CD4-positive, alpha-beta memory T cell (primary cell): ENCODE results near the gene SAFB. TPM values are rescaled to one million over a fixed set of nuclear protein-coding genes. Genes with fewer than 3 reads are reported as not detected.
A peak's percentile ranks its signal among the peaks of the same experiment; 100 is the strongest.

Experiments used
- CTCF ChIA-PET: fragments of 350-600 bp; sonication (Branson Sonifier 250); formaldehyde crosslinking; loops from one replicate; lab custom pipeline; 2021; ENCODE audit warnings: inconsistent platforms; ENCODE audit not compliant: partially characterized antibody; lab: Charles Lee
- POLR2A ChIA-PET: fragments of 350-600 bp; sonication (Branson Sonifier 250); formaldehyde crosslinking; loops from one replicate; lab custom pipeline; 2021; ENCODE audit not compliant: partially characterized antibody; lab: Charles Lee
- DNase-seq, 5 donors: peaks; one replicate each; pipeline versions ENCODE4 v3.0.0 to v3.0.0-alpha.2; 2020 to 2022; ENCODE audit warnings: mixed read lengths in 1 of 5
- H3K27ac ChIP-seq: one replicate; pipeline ENCODE4 v1.7.0; 2013; ENCODE audit warnings: low read depth, low read length
- H3K27me3 ChIP-seq: 2 replicates; pipeline ENCODE4 v1.7.0; 2013; ENCODE audit warnings: mild to moderate bottlenecking, low read length, moderate library complexity; ENCODE audit not compliant: insufficient read depth
- H3K36me3 ChIP-seq: 2 replicates; pipeline ENCODE4 v1.7.0; 2013; ENCODE audit warnings: mild to moderate bottlenecking, low read length, moderate library complexity; ENCODE audit not compliant: insufficient read depth
- H3K4me1 ChIP-seq: 2 replicates; pipeline ENCODE4 v1.7.0; 2013; ENCODE audit warnings: mild to moderate bottlenecking, low read length, moderate library complexity; ENCODE audit not compliant: insufficient read depth
- H3K4me3 ChIP-seq, 2 donors: one replicate each; pipeline ENCODE4 v1.7.0; 2013; ENCODE audit warnings: low read length in 2 of 2, mild to moderate bottlenecking in 1 of 2
- H3K9me3 ChIP-seq, 2 donors: one replicate each; pipeline ENCODE4 v1.7.0; 2013; ENCODE audit warnings: low read length in 2 of 2, control low read depth in 1 of 2; ENCODE audit not compliant: control insufficient read depth in 1 of 2
- H3K27ac Mint-ChIP-seq, 7 donors: one replicate each; pipeline ENCODE4 v1.8.0; 2020 to 2021; ENCODE audit warnings: mixed read lengths in 7 of 7, mild to moderate bottlenecking in 6 of 7, inconsistent platforms in 3 of 7, moderate library complexity in 3 of 7
- H3K27me3 Mint-ChIP-seq, 2 donors: one replicate each; pipeline ENCODE4 v1.8.0; 2020 to 2021; ENCODE audit warnings: mixed read lengths in 2 of 2
- H3K36me3 Mint-ChIP-seq, 2 donors: one replicate each; pipeline ENCODE4 v1.8.0; 2020 to 2021; ENCODE audit warnings: mixed read lengths in 2 of 2, inconsistent platforms in 1 of 2, mild to moderate bottlenecking in 1 of 2
- H3K4me1 Mint-ChIP-seq, 4 donors: one replicate each; pipeline ENCODE4 v1.8.0; 2020 to 2021; ENCODE audit warnings: mixed read lengths in 4 of 4, mild to moderate bottlenecking in 1 of 4
- H3K4me3 Mint-ChIP-seq, 8 donors: one replicate each; pipeline ENCODE4 v1.8.0; 2020 to 2021; ENCODE audit warnings: mixed read lengths in 8 of 8, mild to moderate bottlenecking in 7 of 8, moderate library complexity in 6 of 8, inconsistent platforms in 3 of 8
- H3K9me3 Mint-ChIP-seq, 8 donors: one replicate each; pipeline ENCODE4 v1.8.0; 2020 to 2021; ENCODE audit warnings: mixed read lengths in 8 of 8, mild to moderate bottlenecking in 5 of 8, inconsistent platforms in 3 of 8, moderate library complexity in 1 of 8
- intact Hi-C: fragments of 100-400 bp; cut with micrococcal nuclease; formaldehyde crosslinking; loops from one replicate; pipeline ENCODE4 v1.15.1; 2023
- polyA plus RNA-seq, 2 donors: library from polyadenylated mRNA; unstranded; fragments of 300-500 nt; fragmentation: Illumina TruSeq; gene quantifications; one replicate each; pipeline ENCODE4 v1.2.3, GENCODE V29; 2021
- total RNA-seq, 2 experiments: library from RNA; stranded (reverse); gene quantifications; one replicate each; pipeline ENCODE4 v1.2.3, GENCODE V29; 2021

Gene SAFB
- total and polyA plus RNA-seq, 4 experiments from 2014 or later = 14.6 to 211 (median 159) TPM

- H3K4me3 Mint-ChIP-seq = no peak overlapping the region
- ChIA-PET POLR2A (interaction anchor here (0.6 to 1.3 kb wide), 4 partner anchors 9 to 24 kb away, joined by 3 to 4 read pairs (median 4); partner anchors contain the start of genes CATSPERD and LONP1), CTCF (no interaction called here)
- H3K9me3 Mint-ChIP-seq = no peaks in the 10 kb centered on the region
- H3K4me1 Mint-ChIP-seq = peaks cover 4 to 19% (median 11%) of the 10 kb centered on the region in 4 donors
- DNase-seq = no peak
- Histone ChIP-seq H3K27ac (no peak overlapping the region), H3K27me3 (no peaks in the 10 kb centered on the region), H3K9me3 (no peaks in the 10 kb centered on the region), H3K4me1 (peaks cover 19% of the 10 kb centered on the region), H3K36me3 (peaks cover 47% of the 10 kb centered on the region), H3K4me3 (no peak overlapping the region)
- no peaks in the 10 kb centered on the region for H3K27me3 Mint-ChIP-seq
- H3K27ac Mint-ChIP-seq = peak overlapping the region in 1 of 7 donors; percentile 48
- peaks cover 0 to 50% of the 10 kb centered on the region in 2 donors for H3K36me3 Mint-ChIP-seq
- intact Hi-C loops = no loop called here
These were observed 72.8 kb downstream of the SAFB start for GRCh38 chr19:5695649-5696195.

- ChIA-PET CTCF (no interaction called here), POLR2A (interaction anchor here (0.6 to 1.3 kb wide), 2 partner anchors 10 to 23 kb away, joined by 4 read pairs; partner anchors contain the start of gene LONP1)
- H3K4me3 Mint-ChIP-seq = no peak overlapping the region
- DNase-seq = no peak
- peak overlapping the region in 2 of 7 donors; percentile 18 to 65 for H3K27ac Mint-ChIP-seq
- Histone ChIP-seq H3K27ac (no peak overlapping the region), H3K27me3 (no peaks in the 10 kb centered on the region), H3K9me3 (no peaks in the 10 kb centered on the region), H3K4me3 (no peak overlapping the region), H3K36me3 (peaks cover 47% of the 10 kb centered on the region), H3K4me1 (peaks cover 17% of the 10 kb centered on the region)
- H3K27me3 Mint-ChIP-seq = no peaks in the 10 kb centered on the region
- peaks cover 3 to 14% (median 6%) of the 10 kb centered on the region in 4 donors for H3K4me1 Mint-ChIP-seq
- intact Hi-C loops = no loop called here
- no peaks in the 10 kb centered on the region for H3K9me3 Mint-ChIP-seq
- H3K36me3 Mint-ChIP-seq = peaks cover 0 to 47% of the 10 kb centered on the region in 2 donors
These were observed 73.5 kb downstream of the SAFB start for GRCh38 chr19:5696196-5697021.

GRCh38 chr19:5697022-5697889, 74.4 kb downstream of the SAFB start:
- H3K27me3 ChIP-seq = no peaks in the 10 kb centered on the region
- H3K9me3 ChIP-seq = no peaks in the 10 kb centered on the region
- intact Hi-C loops = no loop called here
- no peak for DNase-seq
- Mint-ChIP-seq H3K27me3 (no peaks in the 10 kb centered on the region), H3K4me1 (peaks cover 0 to 10% (median 4%) of the 10 kb centered on the region in 4 donors), H3K36me3 (peaks cover 0 to 45% of the 10 kb centered on the region in 2 donors), H3K27ac (peak overlapping the region in 3 of 7 donors; percentile 57 to 65 (median 63)), H3K9me3 (no peaks in the 10 kb centered on the region), H3K4me3 (no peak overlapping the region)
- H3K36me3 ChIP-seq = peaks cover 43% of the 10 kb centered on the region
- peaks cover 9% of the 10 kb centered on the region for H3K4me1 ChIP-seq
- H3K27ac ChIP-seq = no peak overlapping the region
- ChIA-PET POLR2A (interaction anchor here (1.5 kb wide), 1 partner anchor 22 kb away, joined by 4 read pairs; the partner anchor contains the start of gene LONP1), CTCF (no interaction called here)
- H3K4me3 ChIP-seq = no peak overlapping the region

- H3K36me3 Mint-ChIP-seq = peaks cover under 1 to 40% of the 10 kb centered on the region in 2 donors
- no peaks in the 10 kb centered on the region for H3K9me3 Mint-ChIP-seq
- no peak overlapping the region for H3K4me3 Mint-ChIP-seq
- no peaks in the 10 kb centered on the region for H3K27me3 Mint-ChIP-seq
- H3K4me1 Mint-ChIP-seq = peaks cover 0 to 2% (median 2%) of the 10 kb centered on the region in 4 donors
- no peaks in the 10 kb centered on the region for H3K27me3 ChIP-seq
- H3K27ac ChIP-seq = no peak overlapping the region
- CTCF ChIA-PET = interaction anchor here (1.3 kb wide), 1 partner anchor 8 kb away, joined by 3 read pairs; the partner anchor contains the start of gene RPL36
- POLR2A ChIA-PET = interaction anchor here (1.3 to 1.9 kb wide), 3 partner anchors 7 to 22 kb away, joined by 4 to 7 read pairs (median 4); partner anchors contain the start of gene LONP1
- intact Hi-C loops = no loop called here
- peak overlapping the region in 1 of 7 donors; percentile 65 for H3K27ac Mint-ChIP-seq
- H3K9me3 ChIP-seq = no peaks in the 10 kb centered on the region
- H3K4me3 ChIP-seq = no peak overlapping the region
- no peak for DNase-seq
- H3K4me1 ChIP-seq = peaks cover under 1% of the 10 kb centered on the region
- peaks cover 35% of the 10 kb centered on the region for H3K36me3 ChIP-seq
These were observed 75.2 kb downstream of the SAFB start for GRCh38 chr19:5697890-5698634.

- Mint-ChIP-seq H3K9me3 (no peaks in the 10 kb centered on the region), H3K27ac (peak overlapping the region in 3 of 7 donors; percentile 19 to 41 (median 35)), H3K36me3 (peaks cover 5 to 41% of the 10 kb centered on the region in 2 donors), H3K4me1 (peaks cover 0 to 1% (median 0%) of the 10 kb centered on the region in 4 donors), H3K27me3 (no peaks in the 10 kb centered on the region), H3K4me3 (no peak overlapping the region)
- intact Hi-C loops = no loop called here
- Histone ChIP-seq H3K27me3 (no peaks in the 10 kb centered on the region), H3K27ac (no peak overlapping the region), H3K36me3 (peaks cover 36% of the 10 kb centered on the region), H3K9me3 (no peaks in the 10 kb centered on the region), H3K4me1 (no peaks in the 10 kb centered on the region), H3K4me3 (no peak overlapping the region)
- DNase-seq = no peak
- POLR2A ChIA-PET = interaction anchor here (1.3 to 1.9 kb wide), 3 partner anchors 8 to 21 kb away, joined by 4 to 7 read pairs (median 4); partner anchors contain the start of gene LONP1
- CTCF ChIA-PET = interaction anchor here (0.6 to 1.3 kb wide), 2 partner anchors 9 to 11 kb away, joined by 3 read pairs; partner anchors contain the start of gene RPL36
These were observed 75.9 kb downstream of the SAFB start for GRCh38 chr19:5698635-5699422.
